ENCODE results near the gene SLC25A13.

Gene SLC25A13

DNA sequence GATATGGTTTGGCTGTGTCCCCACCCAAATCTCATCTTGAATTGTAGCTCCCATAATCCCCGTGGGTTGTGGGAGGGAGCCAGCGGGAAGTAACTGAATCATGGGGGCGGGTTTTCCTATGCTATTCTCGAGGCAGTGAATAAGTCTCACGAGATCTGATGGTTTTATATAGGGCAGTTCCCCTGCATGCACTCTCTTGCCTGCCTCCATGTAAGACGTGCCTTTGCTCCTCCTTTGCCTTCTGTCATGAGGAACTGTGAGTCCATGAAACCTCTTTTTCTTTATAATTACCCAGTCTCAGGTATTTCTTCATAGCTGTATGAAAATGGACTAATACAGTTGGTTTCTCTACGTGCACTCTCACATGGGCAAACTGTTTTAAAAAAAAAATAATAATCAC is 207.7 kb downstream of the SLC25A13 start:
- no peak for DNase-seq (ENCODE audit: low read depth in 1 of 2, low spot score in 1 of 2)
- TF ChIP-seq POLR2AphosphoS5 (IDR thresholded peaks at IDR 0.05; ENCODE audit: low read depth) (no peak), CTCF (IDR thresholded peaks at IDR 0.05; ENCODE audit: insufficient read depth, low read length) (no peak), SPI1 (IDR thresholded peaks at IDR 0.05; ENCODE audit: borderline replicate concordance, low read depth) (no peak), REST (IDR thresholded peaks at IDR 0.05; ENCODE audit: insufficient replicate concordance, low read depth) (no peak), GABPA (IDR thresholded peaks at IDR 0.05; ENCODE audit: low read depth) (no peak)
- H3K4me3 ChIP-seq (replicated peaks; ENCODE audit: insufficient read depth, low read length) = no peak overlapping the region
- H3K27ac ChIP-seq (replicated peaks) = no peak overlapping the region
- H3K27me3 ChIP-seq (ENCODE audit: insufficient read depth, poor library complexity, severe bottlenecking) = no peaks in the 10 kb centered on the region

DNA sequence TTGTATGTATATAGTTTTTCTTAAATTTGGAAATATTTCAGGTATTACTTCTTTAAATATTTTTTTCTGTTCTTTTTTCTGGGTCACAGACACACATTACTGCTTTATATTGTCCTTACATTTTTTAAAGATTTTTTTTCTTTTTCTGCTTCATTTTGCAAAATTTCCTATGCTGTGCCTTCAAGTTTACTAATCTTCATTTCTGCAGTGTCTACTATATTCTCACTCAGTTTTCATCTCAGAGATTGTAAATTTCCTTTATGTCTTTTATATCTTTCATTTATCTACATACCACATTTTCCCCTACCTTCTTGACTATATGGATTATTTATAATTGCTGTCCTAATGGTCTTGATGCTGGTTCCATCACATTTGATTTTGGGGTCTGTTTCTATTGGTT is 210.5 kb downstream of the SLC25A13 start:
- no peak for TF ChIP-seq POLR2AphosphoS5 (IDR thresholded peaks at IDR 0.05; ENCODE audit: low read depth)
- Histone ChIP-seq H3K4me3 (replicated peaks; ENCODE audit: insufficient read depth, low read length) (no peak overlapping the region), H3K27ac (replicated peaks) (no peak overlapping the region), H3K27me3 (ENCODE audit: insufficient read depth, poor library complexity, severe bottlenecking) (no peaks in the 10 kb centered on the region)
- DNase-seq (ENCODE audit: low read depth in 1 of 2, low spot score in 1 of 2) = no peak

DNA sequence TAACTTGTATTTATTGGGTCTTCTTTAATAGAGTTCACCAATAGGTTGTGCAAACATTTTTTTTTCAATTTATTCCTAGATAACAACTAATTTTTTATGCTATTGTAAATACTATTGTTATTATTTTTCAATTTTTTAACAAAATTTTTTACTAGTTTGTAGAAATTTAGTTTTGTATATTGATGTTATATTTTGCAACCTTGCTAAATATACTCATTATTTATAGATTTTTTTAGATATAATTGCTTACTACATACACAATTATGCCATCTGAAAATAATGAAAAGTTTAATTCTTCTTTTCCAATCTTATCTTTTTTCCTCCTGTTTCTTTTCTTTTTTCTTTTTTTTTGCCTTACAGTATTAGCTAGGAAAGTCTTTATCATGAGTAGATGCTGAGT is 216.9 kb downstream of the SLC25A13 start:
- Histone ChIP-seq H3K4me3 (replicated peaks; ENCODE audit: insufficient read depth, low read length) (no peak overlapping the region), H3K27ac (replicated peaks) (no peak overlapping the region), H3K27me3 (ENCODE audit: insufficient read depth, poor library complexity, severe bottlenecking) (no peaks in the 10 kb centered on the region)
- no peak for DNase-seq (ENCODE audit: low read depth in 1 of 2, low spot score in 1 of 2)
- TF ChIP-seq REST (IDR thresholded peaks at IDR 0.05; ENCODE audit: insufficient replicate concordance, low read depth) (no peak), POLR2AphosphoS5 (IDR thresholded peaks at IDR 0.05; ENCODE audit: low read depth) (no peak), CTCF (IDR thresholded peaks at IDR 0.05; ENCODE audit: insufficient read depth, low read length) (no peak), GABPA (IDR thresholded peaks at IDR 0.05; ENCODE audit: low read depth) (no peak), SPI1 (IDR thresholded peaks at IDR 0.05; ENCODE audit: borderline replicate concordance, low read depth) (no peak)

DNA sequence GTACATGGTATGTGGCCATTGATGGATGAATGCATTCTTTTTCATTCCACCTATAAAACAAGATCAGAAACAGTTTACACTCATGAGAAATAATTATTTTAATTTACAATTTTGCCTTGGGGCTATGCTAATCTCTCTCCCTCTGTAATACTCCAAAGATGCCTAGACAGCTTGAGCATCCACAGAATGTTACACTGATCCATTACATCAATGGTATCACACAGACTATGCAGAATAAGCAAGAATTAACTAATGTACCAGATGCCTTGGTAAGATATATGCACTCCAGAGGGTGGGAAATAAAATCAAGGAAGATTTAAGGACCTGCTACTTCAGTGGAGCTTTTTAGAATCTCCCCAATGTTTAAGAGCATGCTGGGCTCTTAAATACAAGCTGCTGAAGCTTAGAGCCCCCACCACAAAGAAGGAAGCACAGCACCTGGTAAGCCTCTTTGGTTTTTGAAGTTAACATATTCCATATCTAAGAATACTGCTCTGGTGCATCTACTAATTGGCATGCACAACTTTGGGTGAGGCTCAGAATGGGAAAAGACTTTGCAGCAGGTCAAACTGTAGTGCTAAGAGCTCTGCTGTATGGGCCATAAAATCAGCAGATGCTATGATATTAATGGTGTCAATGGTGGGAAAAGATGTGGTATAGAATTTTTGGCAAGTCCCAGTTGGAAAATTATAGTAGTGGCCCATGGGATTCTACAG is 219.6 kb downstream of the SLC25A13 start:
- H3K4me3 ChIP-seq (replicated peaks; ENCODE audit: insufficient read depth, low read length) = no peak overlapping the region
- no peak overlapping the region for H3K27ac ChIP-seq (replicated peaks)
- no peak for DNase-seq (ENCODE audit: low read depth in 1 of 2, low spot score in 1 of 2)
- TF ChIP-seq GABPA (IDR thresholded peaks at IDR 0.05; ENCODE audit: low read depth) = no peak
- TF ChIP-seq CTCF (IDR thresholded peaks at IDR 0.05; ENCODE audit: insufficient read depth, low read length) = no peak
- no peak for TF ChIP-seq REST (IDR thresholded peaks at IDR 0.05; ENCODE audit: insufficient replicate concordance, low read depth)
- TF ChIP-seq POLR2AphosphoS5 (IDR thresholded peaks at IDR 0.05; ENCODE audit: low read depth) = no peak
- TF ChIP-seq SPI1 (IDR thresholded peaks at IDR 0.05; ENCODE audit: borderline replicate concordance, low read depth) = no peak
- no peaks in the 10 kb centered on the region for H3K27me3 ChIP-seq (ENCODE audit: insufficient read depth, poor library complexity, severe bottlenecking)

All from HL-60 (cell line).